Cardiac septum (tissue), 1 donor: ENCODE results near the gene NFIA. TPM values are rescaled to one million over a fixed set of nuclear protein-coding genes. Genes with fewer than 3 reads are reported as not detected.
"Not testable (repeated sequence)": the region's sequence is repeated elsewhere in the genome, so short reads cannot be mapped to it uniquely, and the experiment has no call there.

Experiments
- DNase-seq: peaks from one replicate; pipeline ENCODE4 v3.0.0-alpha.2; 2020; ENCODE audit warnings: low spot score
- intact Hi-C: fragments of 100-400 bp; cut with DNase I; formaldehyde crosslinking; loops from one replicate; pipeline ENCODE4 v1.14.0; 2022
- total RNA-seq: library from RNA; stranded (reverse); fragmentation: NEBNext Ultra II Directional; extraction: Animal tissue kit (Norgen Biotek cat#: 25700); gene quantifications from one replicate; pipeline ENCODE4 v1.2.1, GENCODE V29; 2021
- donor health status: DM: no; HTN: no; CAD: no.

NFIA gene
- total RNA-seq, 1 donor from 2014 or later: 78.6 TPM

GRCh38 chr1:61056196-61056572, 26.2 kb upstream of the NFIA start:
- intact Hi-C loops: loop anchor here (10.0 kb wide), 2 partner anchors 219 to 669 kb away; partner anchors contain the start of gene TM2D1

GRCh38 chr1:61056573-61057439, 25.6 kb upstream of the NFIA start:
- intact Hi-C loops: loop anchor here (1.0 to 10.0 kb wide), 3 partner anchors 20 to 668 kb away; partner anchors contain the start of gene TM2D1
- DNase-seq: peak; percentile 79

More at GRCh38 chr1:61056196-61056572, 26.2 kb upstream of the NFIA start:
- DNase-seq: no peak

GRCh38 chr1:61058483-61059245, 23.7 kb upstream of the NFIA start:
- intact Hi-C loops: loop anchor here (10.0 kb wide), 2 partner anchors 216 to 666 kb away; partner anchors contain the start of gene TM2D1
- no peak for DNase-seq

GRCh38 chr1:61061601-61062000, 20.8 kb upstream of the NFIA start:
- DNase-seq, intact Hi-C loops: not testable (repeated sequence)

- DNase-seq: no peak
- intact Hi-C loops: no loop called here
These were observed 17.7 kb upstream of the NFIA start for GRCh38 chr1:61064673-61065072.

GRCh38 chr1:61067446-61068019, 14.8 kb upstream of the NFIA start:
- intact Hi-C loops: no loop called here
- no peak for DNase-seq

GRCh38 chr1:61070054-61070453, 12.3 kb upstream of the NFIA start:
- no peak for DNase-seq
- intact Hi-C loops: no loop called here

- no peak for DNase-seq
- intact Hi-C loops: no loop called here
These were observed 10.9 kb upstream of the NFIA start for GRCh38 chr1:61071205-61072130.

- DNase-seq: no peak
These were observed 8.5 kb upstream of the NFIA start for GRCh38 chr1:61073871-61074270.

GRCh38 chr1:61075833-61076232, 6.5 kb upstream of the NFIA start:
- DNase-seq: not testable (repeated sequence)
- intact Hi-C loops: loop anchor here (5.0 kb wide), 1 partner anchor 306 kb away; no protein-coding TSS in a partner anchor

More at GRCh38 chr1:61073871-61074270, 8.5 kb upstream of the NFIA start:
- intact Hi-C loops: no loop called here

GRCh38 chr1:61076728-61077675, 5.4 kb upstream of the NFIA start:
- intact Hi-C loops: loop anchor here (1.0 to 5.0 kb wide), 2 partner anchors 20 to 305 kb away; no protein-coding TSS in a partner anchor
- DNase-seq: peak; percentile 92

GRCh38 chr1:61077676-61078541, 4.5 kb upstream of the NFIA start:
- peak; percentile 92 for DNase-seq
- intact Hi-C loops: loop anchor here (1.0 to 5.0 kb wide), 3 partner anchors 21 to 373 kb away; no protein-coding TSS in a partner anchor

- no peak for DNase-seq
- intact Hi-C loops: loop anchor here (2.0 to 5.0 kb wide), 2 partner anchors 304 to 372 kb away; no protein-coding TSS in a partner anchor
These were observed 3.6 kb upstream of the NFIA start for GRCh38 chr1:61078618-61079295.

- no peak for DNase-seq
- intact Hi-C loops: loop anchor here (2.0 to 5.0 kb wide), 2 partner anchors 303 to 371 kb away; no protein-coding TSS in a partner anchor
These were observed 3.0 kb upstream of the NFIA start for GRCh38 chr1:61079296-61079897.

- intact Hi-C loops: loop anchor here (1.0 to 5.0 kb wide), 5 partner anchors 30 to 371 kb away; no protein-coding TSS in a partner anchor
- DNase-seq: peak; percentile 87
These were observed 2.4 kb upstream of the NFIA start for GRCh38 chr1:61079898-61080336.
